Adrenal gland (tissue), 12 donors: ENCODE measurements around the gene MLLT3. TPM values are rescaled to one million over a fixed set of nuclear protein-coding genes. Genes with fewer than 3 reads are reported as not detected.

ENCODE experiments used
- DNase-seq, 7 donors: peaks; one replicate each; pipeline ENCODE4 v3.0.0-alpha.2; 2019 to 2020
- H3K27ac ChIP-seq, 5 donors: fragments of 200-600 bp; sonication (generic) in 4 of 5; 1 replicate in 3 of 5; 2 replicates in 2 of 5; pipeline versions ENCODE4 v1.5.1 to v1.8.0; 2016 to 2020; ENCODE audit warnings: mild to moderate bottlenecking in 1 of 5
- H3K27me3 ChIP-seq: fragments of 200-600 bp; 2 replicates; pipeline ENCODE4 v1.8.0; 2021
- H3K36me3 ChIP-seq, 2 donors: fragments of 200-600 bp; replicated peaks in 1 of 2; 1 replicate in 1 of 2; 2 replicates in 1 of 2; pipeline versions ENCODE4 v1.5.1 to v1.8.0; 2018 to 2022
- H3K4me1 ChIP-seq, 2 donors: fragments of 200-600 bp; replicated peaks in 1 of 2; 1 replicate in 1 of 2; 2 replicates in 1 of 2; pipeline versions ENCODE4 v1.5.1 to v1.8.0; 2018 to 2021
- H3K4me3 ChIP-seq, 4 donors: fragments of 200-600 bp; sonication (generic) in 3 of 4; one replicate each; pipeline ENCODE4 v1.5.1; 2016 to 2018
- H3K9me3 ChIP-seq, 3 donors: fragments of 200-600 bp; sonication (generic) in 1 of 3; replicated peaks in 1 of 3; 1 replicate in 2 of 3; 2 replicates in 1 of 3; pipeline versions ENCODE4 v1.5.1 to v1.8.0; 2016 to 2021
- CTCF ChIP-seq, 6 experiments: fragments of 450-650 bp in 4 of 6; fragments of 200-600 bp in 2 of 6; sonication (generic) in 1 of 6; IDR thresholded peaks; 1 replicate in 5 of 6; 2 replicates in 1 of 6; pipeline versions ENCODE4 v1.5.1 to v1.8.0; 2016 to 2021; ENCODE audit warnings: antibody characterized with exemption in 6 of 6, mild to moderate bottlenecking in 2 of 6, moderate library complexity in 1 of 6
- POLR2A ChIP-seq, 2 donors: fragments of 450-650 bp; IDR thresholded peaks; one replicate each; pipeline ENCODE4 v1.6.1; 2017; ENCODE audit warnings: antibody characterized with exemption in 2 of 2, mild to moderate bottlenecking in 2 of 2, moderate library complexity in 1 of 2
- WGBS, 4 donors: extraction: QIAGEN DNeasy Blood & Tissue Kit in 2 of 4; methylation state at CpG; one replicate each; pipeline versions ENCODE4 v1.1.5 to v1.1.7; 2013 to 2017; 5-methylcytosine and 5-hydroxymethylcytosine counted together
- intact Hi-C, 2 donors: fragments of 100-400 bp; cut with DNase I; formaldehyde crosslinking; loops; one replicate each; pipeline versions ENCODE4 v1.14.1 to v1.15.0; 2022 to 2023
- polyA plus RNA-seq, 3 donors: library from polyadenylated mRNA; stranded (reverse); fragments of 200-250 nt in 2 of 3; fragments of 350-450 nt in 1 of 3; fragmentation: Illumina TruSeq in 1 of 3; extraction: RNeasy Lipid Tissue Mini Kit (QIAGEN cat#74804) in 1 of 3; gene quantifications; one replicate each; pipeline ENCODE4 v1.2.3, GENCODE V29; 2013 to 2014
- total RNA-seq, 9 donors: library from RNA; depleted of rRNA in 4 of 9; stranded (reverse); fragments of >200 nt in 4 of 9; fragments of 120-200 nt in 1 of 9; fragmentation: NEBNext Ultra II Directional in 1 of 9; extraction: Animal tissue kit (Norgen Biotek cat#: 25700) in 1 of 9; gene quantifications; one replicate each; pipeline versions ENCODE4 v1.1.0 to v1.2.4, GENCODE V29; 2013 to 2023
- donor health status: healthy with polysubstance abuse.
- donor health status: Bipolar disorder and iron deficiency.
- donor health status: DM: yes; HTN: yes; CAD: no.
- donor health status: DM: no; HTN: no; CAD: no.
- donor health status: DM: no; HTN: no; CAD: no.
- donor health status: DM: yes; HTN: yes; CAD: no.

MLLT3 gene
- total and polyA plus RNA-seq, 12 donors, result 11.0 to 37.7 (median 17.9) TPM

- Histone ChIP-seq H3K9me3 (no peaks in the 10 kb centered on the region), H3K27me3 (no peaks in the 10 kb centered on the region), H3K4me3 (no peak overlapping the region), H3K27ac (no peak overlapping the region), H3K36me3 (no peaks in the 10 kb centered on the region), H3K4me1 (peaks cover 3 to 19% of the 10 kb centered on the region in 2 donors)
- intact Hi-C loops, result no loop called here
- DNase-seq, result no peak
- WGBS, 4 donors, result 69 to 77% (median 74%) methylated on average over 2 of the region's 2 CpGs
- TF ChIP-seq POLR2A (IDR thresholded peaks at IDR 0.05), result no peak
- no peak for TF ChIP-seq CTCF (IDR thresholded peaks at IDR 0.05)
Observed at GRCh38 chr9:20508242-20508641, 114.1 kb downstream of the MLLT3 start.

GRCh38 chr9:20507431-20507830 is 114.9 kb downstream of the MLLT3 start:
- TF ChIP-seq CTCF (IDR thresholded peaks at IDR 0.05), result no peak
- no peak for TF ChIP-seq POLR2A (IDR thresholded peaks at IDR 0.05)
- no peak overlapping the region for H3K4me3 ChIP-seq
- no peaks in the 10 kb centered on the region for H3K36me3 ChIP-seq
- intact Hi-C loops, result no loop called here
- no peaks in the 10 kb centered on the region for H3K9me3 ChIP-seq
- H3K4me1 ChIP-seq, result peaks cover 3 to 19% of the 10 kb centered on the region in 2 donors
- H3K27me3 ChIP-seq, result no peaks in the 10 kb centered on the region
- no peak for DNase-seq
- 0 to 48% (median 17%) methylated on average over 1 of the region's 1 CpG for WGBS, 4 donors
- H3K27ac ChIP-seq, result no peak overlapping the region

GRCh38 chr9:20506099-20506900 is 116.0 kb downstream of the MLLT3 start:
- no peaks in the 10 kb centered on the region for H3K27me3 ChIP-seq
- no peaks in the 10 kb centered on the region for H3K36me3 ChIP-seq
- H3K27ac ChIP-seq, result no peak overlapping the region
- no peak for TF ChIP-seq POLR2A (IDR thresholded peaks at IDR 0.05)
- no peak for TF ChIP-seq CTCF (IDR thresholded peaks at IDR 0.05)
- no peaks in the 10 kb centered on the region for H3K9me3 ChIP-seq
- DNase-seq, result no peak
- H3K4me1 ChIP-seq, result peaks cover 0 to 13% of the 10 kb centered on the region in 2 donors
- intact Hi-C loops, result no loop called here
- 90 to 93% (median 92%) methylated on average over 11 of the region's 11 CpGs for WGBS, 4 donors
- no peak overlapping the region for H3K4me3 ChIP-seq

GRCh38 chr9:20505574-20505973 is 116.7 kb downstream of the MLLT3 start:
- Histone ChIP-seq H3K4me1 (peaks cover 0 to 13% of the 10 kb centered on the region in 2 donors), H3K27ac (no peak overlapping the region), H3K27me3 (no peaks in the 10 kb centered on the region), H3K4me3 (no peak overlapping the region), H3K36me3 (no peaks in the 10 kb centered on the region), H3K9me3 (no peaks in the 10 kb centered on the region)
- DNase-seq, result no peak
- TF ChIP-seq POLR2A (IDR thresholded peaks at IDR 0.05) (no peak), CTCF (IDR thresholded peaks at IDR 0.05) (no peak)
- 95 to 98% (median 96%) methylated on average over 5 of the region's 5 CpGs for WGBS, 4 donors
- intact Hi-C loops, result no loop called here
